HG03442 (cell line): ENCODE results near the gene GRIN2C.

Experiments
- ATAC-seq: cut with Tn5 transposase; IDR thresholded peaks from one replicate; pipeline ENCODE4 v1.9.1; 2021; ENCODE audit warnings: mild to moderate bottlenecking, moderate library complexity; ENCODE audit not compliant: unreplicated experiment

GRIN2C gene

DNA sequence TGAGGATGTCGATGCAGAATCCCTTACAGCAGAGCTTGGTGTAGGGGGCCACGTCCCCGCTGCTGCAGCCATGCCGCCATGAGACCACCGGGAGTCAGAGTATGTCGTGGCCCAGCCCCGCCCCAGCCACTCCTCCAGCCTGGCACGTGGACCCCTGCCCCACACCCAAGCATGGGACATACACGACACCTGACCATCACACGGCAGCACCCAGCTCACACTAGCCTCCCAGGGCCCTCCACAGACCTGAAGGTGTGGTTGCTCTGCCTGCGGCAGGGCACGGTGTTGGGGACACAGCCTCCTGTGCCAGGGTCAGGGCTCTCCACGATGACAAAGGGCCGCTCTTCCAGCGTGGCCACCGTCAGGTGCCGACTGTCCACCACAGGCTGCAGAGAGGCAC lies 9.4 kb downstream of the GRIN2C start:
- ATAC-seq, result no peak

DNA sequence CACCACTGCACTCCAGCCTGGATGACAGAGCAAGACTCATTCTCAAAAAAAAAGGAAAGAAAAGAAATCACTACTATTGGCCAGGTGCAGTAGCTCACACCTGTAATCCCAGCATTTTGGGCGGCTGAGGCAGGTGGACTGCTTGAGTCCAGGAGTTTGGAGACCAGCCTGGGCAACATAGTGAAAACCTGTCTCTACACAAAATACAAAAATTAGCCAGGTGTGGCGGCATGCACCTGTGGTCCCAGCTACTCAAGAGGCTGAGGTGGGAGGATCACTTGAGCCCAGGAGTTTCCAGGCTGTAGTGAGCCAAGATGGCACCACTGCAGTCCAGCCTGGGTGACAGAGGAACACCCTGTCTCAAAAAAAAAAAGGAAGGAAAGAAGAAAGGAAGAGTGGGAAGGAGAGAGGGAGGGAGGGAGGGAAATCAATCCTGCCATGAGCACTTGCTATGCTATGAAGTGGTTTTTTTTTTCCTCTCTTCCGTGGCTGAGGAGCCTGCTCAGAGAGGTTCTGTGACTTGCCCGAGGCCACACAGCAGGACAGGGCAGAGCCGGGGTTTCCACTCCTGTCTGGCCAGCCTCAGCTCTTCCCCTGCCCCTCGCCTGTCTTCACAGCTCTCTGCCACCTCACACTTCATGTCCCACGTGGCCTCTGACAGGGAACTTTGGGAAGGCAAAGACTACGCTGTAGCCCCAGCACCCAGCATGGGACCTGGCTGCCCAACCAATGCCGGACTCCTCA lies 10.9 kb downstream of the GRIN2C start:
- no peak for ATAC-seq

DNA sequence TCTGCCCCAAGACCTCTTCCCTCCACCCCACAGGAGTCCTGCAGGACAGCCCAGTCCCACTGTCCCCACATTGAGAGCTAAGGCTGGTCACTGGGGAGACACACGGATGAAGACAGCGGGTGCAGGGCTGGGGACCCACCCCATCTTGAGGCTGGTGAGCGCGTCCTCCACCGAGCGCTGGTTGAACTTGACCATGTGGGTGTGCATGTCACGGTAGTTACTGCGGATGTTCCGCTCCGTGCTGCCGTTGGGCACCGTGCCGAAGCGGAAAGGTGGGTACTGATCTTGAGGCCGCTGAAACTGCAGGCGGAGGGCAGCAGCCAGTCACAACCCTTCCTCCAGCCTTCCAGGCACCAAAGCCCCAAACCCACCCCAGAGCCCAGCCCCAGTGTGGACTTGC lies 13.1 kb downstream of the GRIN2C start:
- ATAC-seq, result no peak

DNA sequence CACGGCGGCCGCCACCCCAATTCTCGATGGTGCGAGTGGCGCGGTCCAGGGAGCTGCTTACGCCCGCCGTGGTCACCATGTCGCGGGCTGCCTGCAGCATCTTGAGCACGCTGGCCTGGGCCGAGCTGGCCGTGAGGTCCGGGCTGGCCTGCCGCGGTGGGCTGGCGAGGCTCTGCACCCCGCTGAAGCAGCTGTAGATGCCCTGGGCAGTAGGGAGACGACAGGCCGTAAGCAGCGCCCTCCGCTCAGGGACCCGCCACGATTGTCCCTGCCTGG lies 16.4 kb downstream of the GRIN2C start:
- ATAC-seq, result no peak

DNA sequence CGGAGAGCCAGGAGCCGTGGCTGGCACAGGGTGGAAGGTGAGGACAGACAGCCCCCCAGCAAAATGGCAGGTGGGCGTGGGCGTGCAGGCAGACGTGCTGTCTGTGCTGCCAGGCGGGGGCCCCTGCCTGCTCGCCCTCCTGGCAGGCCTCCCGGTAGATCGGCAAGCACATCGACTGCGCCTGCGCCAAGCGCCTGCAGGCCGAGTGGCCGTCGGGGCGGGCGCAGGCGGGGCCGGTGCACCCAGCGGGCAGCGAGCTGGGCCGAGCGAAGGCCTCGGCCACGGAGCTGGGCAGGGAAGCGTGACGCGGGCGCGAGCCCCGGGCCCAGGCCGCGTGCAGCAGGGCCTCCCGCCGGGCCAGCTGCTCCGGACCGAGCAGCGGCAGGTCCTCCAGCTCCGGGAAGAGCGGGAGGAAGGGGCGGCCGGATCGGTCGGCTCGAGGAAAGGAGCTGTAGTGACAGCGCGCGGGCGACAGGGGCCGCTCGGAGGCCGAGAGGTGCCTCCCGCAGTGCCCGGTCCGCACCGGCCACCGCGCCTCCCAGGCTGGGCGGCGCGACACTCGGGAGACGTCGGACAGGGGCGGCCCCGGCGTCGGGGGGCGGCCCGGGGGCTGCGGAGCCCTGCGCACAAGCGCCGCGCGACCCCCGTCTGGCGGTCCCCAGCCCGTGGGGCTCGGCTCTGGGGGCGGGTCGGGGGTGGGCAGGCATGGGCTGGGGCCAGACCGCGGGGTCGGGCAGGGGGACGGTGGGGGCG lies 16.9 kb downstream of the GRIN2C start:
- ATAC-seq, result no peak

DNA sequence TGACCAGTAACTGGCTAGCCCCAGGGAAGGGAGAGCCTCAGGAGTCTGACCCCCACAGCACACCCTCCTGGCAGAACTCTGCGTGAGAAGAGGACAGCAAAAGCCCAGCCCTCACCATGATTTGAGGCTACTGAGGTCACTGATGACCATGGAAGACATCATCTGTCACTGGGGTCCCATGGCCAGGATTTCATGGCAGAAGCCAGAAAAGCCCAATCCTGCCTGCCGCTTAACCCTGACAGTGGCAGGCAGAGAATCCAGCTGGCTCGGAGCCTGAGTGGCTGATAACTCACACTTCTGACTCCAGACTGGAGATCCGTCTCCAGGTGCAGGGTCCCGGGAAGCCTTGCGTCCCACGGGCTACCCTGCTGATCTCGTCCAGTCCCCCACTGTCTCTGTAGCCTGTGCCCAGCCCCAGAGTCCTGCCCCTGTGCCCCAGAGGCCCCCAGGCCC lies 17.5 kb downstream of the GRIN2C start:
- ATAC-seq, result no peak

DNA sequence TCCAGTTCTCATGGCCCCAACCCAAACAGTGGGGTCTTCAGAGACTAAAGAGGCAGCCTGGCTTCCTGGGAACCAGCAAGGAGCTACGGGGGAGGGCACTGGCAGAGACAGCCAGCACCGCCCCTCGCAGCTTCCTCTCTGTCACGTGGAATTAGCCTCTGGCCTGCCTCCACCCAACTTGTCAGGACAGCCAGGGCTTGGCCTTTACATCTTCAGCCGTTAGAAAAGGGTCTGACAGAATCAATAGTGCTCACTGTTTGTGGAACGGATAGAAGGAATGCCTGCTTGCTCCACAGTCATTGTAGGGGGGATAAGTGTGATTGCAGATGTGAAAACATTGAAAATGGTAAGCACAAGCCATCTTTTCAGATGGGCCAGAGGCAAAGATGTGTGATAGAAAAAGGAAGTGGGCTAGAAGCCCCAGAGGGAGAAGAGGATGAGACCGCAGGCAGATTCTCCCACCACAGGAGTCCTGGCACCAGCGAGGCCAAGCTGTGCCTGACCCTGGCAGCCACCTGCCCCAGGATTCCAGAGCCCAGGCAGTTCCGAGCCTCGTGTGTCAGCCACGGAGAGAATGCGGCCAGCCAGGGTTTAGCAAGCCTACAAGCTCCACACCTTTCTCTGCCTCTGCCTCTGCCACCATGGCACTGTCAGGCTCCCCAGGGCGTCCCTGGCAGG lies 18.6 kb downstream of the GRIN2C start:
- ATAC-seq, result no peak

DNA sequence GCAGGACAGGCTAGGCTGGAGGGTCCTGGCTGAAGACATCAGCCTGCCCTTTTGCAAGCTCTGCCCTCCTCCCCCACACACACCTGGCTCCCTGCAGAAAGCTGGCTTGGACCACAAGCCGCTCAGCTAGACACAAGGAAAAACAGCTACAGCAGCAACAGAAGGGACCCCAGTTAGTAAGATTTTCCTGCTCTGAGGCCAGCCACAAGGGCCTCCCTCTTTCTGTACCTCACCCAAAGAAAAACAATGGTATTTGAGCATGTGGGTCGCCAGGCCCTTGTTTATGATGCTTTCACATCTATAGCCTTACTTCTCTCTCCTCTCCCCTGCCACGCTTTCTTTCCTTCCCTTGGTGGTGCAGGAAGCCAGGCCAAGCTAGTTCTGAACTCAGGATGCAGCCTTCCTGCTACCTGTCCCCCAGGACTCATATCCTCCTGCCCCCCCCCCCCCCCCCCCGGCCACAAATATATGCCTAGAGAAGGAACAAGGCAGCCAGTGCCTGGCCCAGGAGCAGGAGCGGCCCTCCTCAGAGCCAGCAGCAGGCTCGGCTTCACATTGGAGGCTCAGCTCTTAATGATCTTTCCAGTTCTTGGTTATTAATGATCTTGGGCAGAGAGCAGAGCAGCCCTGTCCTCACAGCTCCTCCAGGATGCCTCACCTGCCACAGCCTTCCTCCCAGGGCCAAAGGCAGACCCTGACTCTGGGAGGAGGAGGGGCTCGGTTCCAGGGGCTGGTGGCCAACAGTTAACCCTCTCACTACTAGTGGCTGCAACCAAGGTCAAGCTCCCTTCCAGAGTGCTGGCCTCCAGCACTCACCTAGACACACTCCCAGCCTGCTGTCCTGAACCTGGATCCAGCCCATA lies 19.5 kb downstream of the GRIN2C start:
- ATAC-seq, result no peak

DNA sequence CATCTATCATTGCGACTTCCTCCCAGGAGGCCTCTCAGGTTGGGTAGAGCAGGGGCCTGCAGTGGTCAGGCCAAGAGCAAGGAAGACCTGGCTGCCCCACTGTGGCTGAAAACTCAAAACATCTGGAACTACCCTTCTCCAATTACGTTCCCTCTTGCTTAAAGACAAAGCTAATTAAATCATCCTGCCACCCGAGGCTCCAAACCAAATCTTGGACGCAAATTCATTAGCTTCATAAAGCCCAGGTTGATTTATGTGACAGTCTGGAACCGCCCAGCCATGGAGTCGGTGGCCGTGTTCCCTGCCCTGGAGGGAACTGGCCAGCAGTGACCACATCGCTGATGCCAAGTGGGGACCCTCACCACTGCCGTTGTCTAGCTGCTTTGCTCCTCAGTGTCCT lies 21.4 kb downstream of the GRIN2C start:
- no peak for ATAC-seq

DNA sequence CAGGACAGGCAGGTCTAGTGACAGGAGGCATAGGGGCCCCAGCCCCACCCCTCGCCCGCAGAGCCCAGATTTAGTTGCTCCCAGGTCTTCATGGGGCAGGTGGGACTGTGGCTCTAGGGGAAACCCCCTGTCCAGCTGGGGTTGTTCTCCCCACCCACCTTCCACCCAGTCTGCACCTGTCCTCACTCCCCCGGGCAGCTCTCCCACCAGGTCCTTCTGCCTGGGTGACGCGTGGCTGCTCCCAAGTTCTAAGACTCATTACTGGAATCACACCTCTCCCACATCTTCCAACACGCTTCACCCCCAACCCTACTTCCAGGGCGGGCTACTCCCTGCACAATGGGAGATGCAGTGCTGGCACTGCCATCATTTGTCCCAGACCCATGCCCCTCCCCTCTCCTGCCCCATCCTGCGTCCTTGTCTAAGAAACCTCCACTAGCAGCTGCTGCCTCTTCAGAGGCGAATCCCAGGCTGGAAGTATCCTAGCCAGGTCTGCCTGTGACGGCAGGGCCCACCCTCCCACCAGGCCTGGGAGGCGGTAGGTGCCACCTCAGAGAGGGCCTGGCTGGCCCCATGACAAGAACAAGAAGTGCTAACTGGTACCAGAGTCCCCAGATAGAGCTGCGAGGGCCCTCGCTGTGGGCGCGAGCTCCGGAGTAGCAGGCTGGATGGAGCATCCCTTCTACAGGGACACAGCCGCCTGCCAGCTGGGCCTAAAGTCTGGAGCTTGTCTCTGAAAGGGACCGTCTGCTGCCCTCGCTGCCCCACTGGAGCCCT lies 22.8 kb downstream of the GRIN2C start:
- no peak for ATAC-seq

DNA sequence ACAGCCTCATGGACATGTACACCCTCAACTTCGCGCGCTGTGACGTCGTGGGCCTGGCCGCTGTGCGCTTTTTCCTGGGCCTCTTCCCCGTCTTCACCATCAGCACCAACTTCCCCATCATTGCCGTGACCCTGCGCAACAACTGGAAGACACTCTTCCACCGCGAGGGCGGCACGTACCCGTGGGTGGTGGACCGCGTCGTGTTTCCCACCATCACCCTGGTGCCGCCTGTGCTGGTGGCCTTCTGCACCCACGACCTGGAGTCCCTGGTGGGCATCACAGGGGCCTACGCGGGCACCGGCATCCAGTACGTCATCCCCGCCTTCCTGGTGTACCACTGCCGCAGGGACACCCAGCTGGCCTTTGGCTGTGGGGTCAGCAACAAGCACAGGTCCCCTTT lies 23.5 kb downstream of the GRIN2C start:
- no peak for ATAC-seq

DNA sequence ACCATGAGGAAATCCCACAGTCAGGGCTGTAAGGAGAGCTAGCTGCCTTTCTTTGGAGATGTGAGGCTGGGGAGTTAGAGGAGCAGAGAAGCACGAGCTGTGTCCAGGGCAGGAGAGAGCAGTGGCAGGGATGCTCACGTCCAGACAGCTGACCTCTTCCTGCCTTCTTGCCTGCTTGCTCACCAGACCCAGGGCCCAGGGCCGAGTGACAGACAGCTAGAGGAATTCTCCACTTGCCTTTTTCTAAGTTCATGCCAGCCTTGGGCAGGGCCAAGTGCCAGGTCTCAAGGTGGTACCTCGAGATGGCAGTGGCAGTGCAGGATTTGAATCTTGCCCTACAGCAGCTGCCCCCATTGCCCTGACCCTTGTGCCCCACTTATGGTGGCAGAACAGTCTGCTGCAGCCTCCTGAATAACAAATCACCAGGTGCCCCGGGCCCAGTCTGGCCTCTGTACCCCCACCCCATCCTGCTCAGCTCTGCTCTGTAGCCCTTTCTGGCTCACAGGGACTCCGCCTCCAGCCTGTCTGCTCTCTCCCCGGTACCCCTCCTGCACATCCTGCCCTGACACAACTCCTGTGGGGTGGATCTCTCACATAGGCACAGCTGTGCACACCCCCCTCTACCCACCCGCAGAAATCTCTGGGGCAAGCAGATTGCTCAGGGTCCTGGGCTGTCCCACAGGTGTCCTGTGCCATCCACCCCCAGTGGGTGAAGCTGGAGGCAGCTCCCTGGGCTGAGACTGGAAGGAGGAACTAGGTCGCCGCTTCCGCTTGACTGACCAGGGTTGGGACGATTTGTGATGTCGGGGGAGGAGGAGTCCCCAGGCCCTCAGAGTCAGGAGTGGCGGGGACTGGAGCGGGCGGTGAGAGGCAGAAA lies 25.9 kb downstream of the GRIN2C start:
- no peak for ATAC-seq

DNA sequence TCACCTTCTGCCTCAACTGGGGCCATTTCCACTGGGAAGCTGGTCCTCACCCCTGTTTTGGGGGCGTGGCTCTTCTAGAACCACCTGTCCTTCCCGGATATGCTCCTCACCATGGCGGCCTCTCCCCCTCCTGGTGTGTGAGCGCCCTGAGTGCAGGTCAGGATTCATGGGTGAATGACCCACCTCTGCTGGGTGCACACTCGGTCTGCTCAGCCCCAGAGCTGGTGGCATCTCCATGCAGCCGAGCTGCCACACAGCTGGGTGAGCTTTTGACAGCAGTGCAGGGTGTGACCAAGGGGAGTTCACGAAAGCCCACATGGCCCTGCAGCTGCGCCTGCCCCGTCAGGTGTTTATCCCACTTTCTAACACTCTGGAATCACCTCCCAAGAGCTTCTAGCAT lies 27.3 kb downstream of the GRIN2C start:
- no peak for ATAC-seq

DNA sequence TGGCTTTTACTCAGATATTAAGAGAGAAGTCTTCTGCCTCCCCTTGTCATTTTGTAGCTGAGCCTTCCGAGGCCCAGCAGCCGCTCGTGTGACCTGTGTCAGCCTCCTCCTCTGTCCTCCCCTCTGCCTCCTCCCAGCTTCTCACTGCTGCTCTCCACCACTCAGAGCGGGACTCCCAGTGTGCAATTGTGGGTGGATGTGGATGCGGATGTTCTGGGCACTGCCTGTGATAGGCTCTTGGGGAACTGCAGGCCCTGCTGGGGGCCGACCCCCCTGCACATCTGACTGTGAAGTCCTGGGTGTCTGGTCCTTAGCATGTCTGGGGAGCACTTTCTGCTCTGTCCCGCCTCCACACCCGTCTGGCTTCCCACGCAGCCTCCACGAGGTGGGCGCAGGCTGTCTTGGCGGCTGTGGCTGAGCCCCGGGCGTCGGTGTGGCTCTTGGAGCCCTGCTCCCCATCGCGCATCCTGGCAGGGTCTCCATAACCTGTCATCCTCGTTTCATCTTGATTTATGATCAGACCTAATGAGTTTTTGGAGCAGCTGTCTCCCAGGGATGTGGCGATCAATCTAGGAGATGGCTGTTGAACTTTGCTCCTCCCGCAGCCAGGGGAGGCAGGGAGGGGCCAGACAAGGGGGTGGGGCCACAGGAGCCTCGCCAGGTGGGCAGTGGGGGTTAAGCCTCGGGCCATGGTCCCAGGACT lies 28.1 kb downstream of the GRIN2C start:
- no peak for ATAC-seq

DNA sequence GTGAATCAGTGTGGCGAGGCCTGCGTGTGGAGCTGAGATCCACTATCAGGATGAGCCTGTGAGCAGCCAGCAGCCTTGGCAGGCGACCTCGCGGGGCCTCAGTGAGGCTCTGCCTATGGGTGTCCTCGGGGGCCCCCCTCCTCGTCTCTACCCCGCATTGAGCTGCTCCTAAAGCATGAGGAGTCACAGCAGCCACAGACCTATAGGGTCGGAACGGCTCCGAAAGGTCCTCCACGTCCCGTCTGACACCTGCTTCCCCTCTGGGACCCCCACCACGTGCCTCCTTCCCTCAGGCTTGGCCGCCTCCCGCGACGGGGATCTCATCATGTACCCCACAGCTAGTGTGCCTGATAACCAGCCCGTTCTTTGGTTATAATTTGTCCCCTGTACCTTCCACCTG lies 28.8 kb downstream of the GRIN2C start:
- no peak for ATAC-seq

DNA sequence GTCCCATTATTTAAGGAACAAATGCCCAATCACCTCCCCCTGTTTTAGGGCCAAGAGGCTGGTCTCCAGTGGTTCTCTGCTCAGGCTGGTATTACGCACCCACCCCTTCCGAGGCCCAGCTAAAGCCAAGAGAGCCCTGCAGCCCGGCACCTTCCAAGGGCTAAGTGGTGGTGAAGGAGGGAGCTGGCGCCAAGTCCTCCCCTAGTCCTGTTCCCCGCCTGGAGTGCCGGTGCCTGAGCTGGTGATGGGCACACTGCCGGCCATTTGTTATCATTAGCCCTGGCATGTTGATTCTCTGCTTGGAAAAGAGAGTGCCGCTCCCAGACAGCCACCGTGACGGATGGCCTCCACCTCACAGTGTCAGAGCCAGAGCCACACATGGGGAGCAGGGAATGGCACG lies 31.9 kb downstream of the GRIN2C start:
- ATAC-seq, result no peak

DNA sequence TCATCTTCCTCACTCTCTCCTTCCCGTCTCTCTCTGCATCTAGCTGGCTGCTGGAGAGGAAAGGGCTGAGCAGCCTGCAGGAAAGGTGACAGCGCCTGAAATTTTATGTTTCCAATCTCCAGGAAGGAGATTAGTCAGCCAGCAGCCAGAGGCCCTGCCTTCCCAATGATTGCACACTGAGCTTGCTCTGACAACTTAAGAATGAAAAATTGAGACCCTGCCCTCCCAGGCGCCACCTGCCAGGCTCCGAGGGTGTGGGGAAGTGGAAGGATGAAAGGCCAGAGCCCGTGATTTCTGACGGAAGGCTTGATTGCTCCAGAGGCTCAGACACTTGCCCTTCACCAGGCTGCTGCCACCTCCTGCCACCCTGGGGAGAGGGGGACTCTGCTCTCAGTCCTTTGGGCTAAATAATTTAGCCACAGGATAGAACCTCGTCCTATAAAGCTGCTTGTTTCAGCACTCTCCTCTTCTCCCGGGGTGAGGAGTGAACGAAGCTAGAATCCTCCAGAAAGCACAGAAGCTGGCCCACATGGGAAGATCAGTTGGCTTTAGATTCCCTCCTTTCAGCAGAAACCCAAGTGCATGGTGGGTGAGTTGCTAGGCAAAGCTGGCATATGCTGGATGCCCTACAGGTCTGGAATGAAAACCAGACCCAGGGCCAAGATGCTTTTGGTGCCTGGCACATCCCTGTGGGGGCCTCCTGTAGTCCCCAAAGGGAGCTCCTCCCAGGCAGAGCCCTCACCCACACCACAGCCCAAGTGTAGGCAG lies 33.5 kb downstream of the GRIN2C start:
- no peak for ATAC-seq

DNA sequence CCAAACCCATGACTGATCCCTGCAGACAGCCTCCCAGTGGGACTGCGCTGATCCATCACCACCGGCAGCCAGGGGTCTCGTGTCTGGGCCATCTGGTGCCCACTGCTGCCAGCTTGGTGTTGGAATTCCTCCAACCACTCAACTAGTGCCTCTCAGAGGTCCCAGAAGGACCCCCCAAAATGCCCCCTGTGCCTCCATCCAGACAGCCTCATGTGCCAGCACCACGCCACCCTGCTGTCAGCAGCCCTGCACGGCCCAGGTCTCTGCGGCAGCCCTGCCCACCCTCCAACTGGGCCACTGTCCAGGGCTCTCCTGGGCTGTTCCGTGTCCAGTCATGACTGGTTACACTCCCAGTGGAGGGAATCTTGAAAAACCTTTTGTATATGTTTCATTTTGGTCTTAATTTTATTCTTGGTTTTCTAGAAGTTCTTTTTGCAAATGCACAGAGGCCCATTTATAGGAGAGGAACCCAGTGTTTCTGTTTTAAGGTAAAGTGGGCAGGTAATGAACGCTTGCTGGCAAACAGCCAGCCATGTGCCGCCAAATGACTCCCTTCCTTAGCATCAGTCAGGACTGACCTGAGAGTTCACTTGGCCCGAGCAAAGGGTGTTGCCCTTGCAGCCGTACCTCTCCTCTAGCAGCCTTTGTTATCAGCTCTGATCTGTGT lies 34.6 kb downstream of the GRIN2C start:
- no peak for ATAC-seq
